Karpas-422 (cell line): ENCODE data around the gene CSNK1G1. TPM values are rescaled to one million over a fixed set of nuclear protein-coding genes. Genes with fewer than 3 reads are reported as not detected.

Experiments
- DNase-seq: peaks from one replicate; pipeline ENCODE4 v3.0.0-alpha.2; 2015
- H2AFZ ChIP-seq: fragments of 200-600 bp; sonication (generic); 2 replicates; pipeline ENCODE4 v1.6.1; 2014; ENCODE audit warnings: antibody characterized with exemption, low read length, mixed read lengths
- H3K27ac ChIP-seq: fragments of 200-600 bp; sonication (generic); 2 replicates; pipeline ENCODE4 v1.5.1; 2014; ENCODE audit warnings: mild to moderate bottlenecking, low read length, moderate library complexity
- H3K27me3 ChIP-seq: fragments of 200-600 bp; sonication (generic); 2 replicates; pipeline ENCODE4 v1.6.1; 2014; ENCODE audit warnings: low read length, mixed read lengths
- H3K36me3 ChIP-seq: fragments of 200-600 bp; sonication (generic); 2 replicates; pipeline ENCODE4 v1.6.1; 2014; ENCODE audit warnings: low read length, mixed read lengths; ENCODE audit not compliant: insufficient read depth
- H3K4me1 ChIP-seq: fragments of 200-600 bp; sonication (generic); 2 replicates; pipeline ENCODE4 v1.6.1; 2014; ENCODE audit warnings: mild to moderate bottlenecking, low read length, mixed read lengths
- H3K4me2 ChIP-seq: fragments of 200-600 bp; sonication (generic); 2 replicates; pipeline ENCODE4 v1.6.1; 2014; ENCODE audit warnings: low read length, low read depth, mild to moderate bottlenecking; ENCODE audit not compliant: poor library complexity, severe bottlenecking
- H3K4me3 ChIP-seq: fragments of 200-600 bp; sonication (generic); 2 replicates; pipeline ENCODE4 v1.5.1; 2014; ENCODE audit warnings: mild to moderate bottlenecking, antibody characterized with exemption, low read length, mixed read lengths
- H3K79me2 ChIP-seq: fragments of 200-600 bp; sonication (generic); 2 replicates; pipeline ENCODE4 v1.6.1; 2014; ENCODE audit warnings: mild to moderate bottlenecking, low read length, mixed read lengths
- H3K9ac ChIP-seq: fragments of 200-600 bp; sonication (generic); 2 replicates; pipeline ENCODE4 v1.6.0; 2014; ENCODE audit warnings: low read length
- H3K9me2 ChIP-seq: fragments of 200-600 bp; sonication (generic), shearing (Covaris generic); replicated peaks from 2 replicates; pipeline ENCODE4 v1.6.0; 2014; ENCODE audit warnings: mild to moderate bottlenecking, low read length, moderate library complexity; ENCODE audit not compliant: insufficient read depth
- H3K9me3 ChIP-seq: fragments of 300-700, 200-600 bp; sonication (generic); 2 replicates; pipeline ENCODE4 v1.6.1; 2014; ENCODE audit warnings: low read length, mixed read lengths
- H4K20me1 ChIP-seq: fragments of 200-600 bp; sonication (generic); 2 replicates; pipeline ENCODE4 v1.6.1; 2014; ENCODE audit warnings: mild to moderate bottlenecking, antibody characterized with exemption, low read length, low read depth; ENCODE audit not compliant: insufficient read depth
- total RNA-seq: library from RNA; depleted of rRNA; stranded (reverse); fragments of >200 nt; shearing (Covaris generic); gene quantifications from 2 replicates; pipeline ENCODE4 v1.2.3, GENCODE V29; 2014; ENCODE audit warnings: low replicate concordance

Gene CSNK1G1
- total RNA-seq, 1 experiment from 2014 or later, result 37.1 TPM

- Histone ChIP-seq H3K4me3 (no peak overlapping the region), H2AFZ (no peak overlapping the region), H3K4me1 (peaks cover 21% of the 10 kb centered on the region), H3K36me3 (peaks cover 4% of the 10 kb centered on the region; the same call in 1 of the 2 replicates), H3K4me2 (no peak overlapping the region), H4K20me1 (no peaks in the 10 kb centered on the region), H3K27ac (no peak overlapping the region), H3K9me3 (no peaks in the 10 kb centered on the region), H3K9ac (no peak overlapping the region), H3K27me3 (no peaks in the 10 kb centered on the region), H3K9me2 (no peaks in the 10 kb centered on the region), H3K79me2 (no peaks in the 10 kb centered on the region)
- no peak for DNase-seq
These were observed 168.4 kb downstream of the CSNK1G1 start for GRCh38 chr15:64187396-64188191.

GRCh38 chr15:64185146-64185911 is 170.6 kb downstream of the CSNK1G1 start:
- DNase-seq, result no peak
- no peak overlapping the region for H3K9ac ChIP-seq
- H3K36me3 ChIP-seq, result peaks cover 4% of the 10 kb centered on the region; the same call in 1 of the 2 replicates
- H3K27ac ChIP-seq, result peak overlapping the region; percentile 22; the same call in 1 of the 2 replicates
- H4K20me1 ChIP-seq, result no peaks in the 10 kb centered on the region
- no peaks in the 10 kb centered on the region for H3K79me2 ChIP-seq
- no peaks in the 10 kb centered on the region for H3K9me2 ChIP-seq
- no peaks in the 10 kb centered on the region for H3K27me3 ChIP-seq
- H3K4me2 ChIP-seq, result no peak overlapping the region
- no peak overlapping the region for H3K4me3 ChIP-seq
- peaks cover 23% of the 10 kb centered on the region for H3K4me1 ChIP-seq
- H2AFZ ChIP-seq, result no peak overlapping the region
- H3K9me3 ChIP-seq, result no peaks in the 10 kb centered on the region

GRCh38 chr15:64182859-64183370 is 173.1 kb downstream of the CSNK1G1 start:
- Histone ChIP-seq H2AFZ (no peak overlapping the region), H3K36me3 (peaks cover 4% of the 10 kb centered on the region; the same call in 1 of the 2 replicates), H3K4me3 (no peak overlapping the region), H3K9me3 (no peaks in the 10 kb centered on the region), H3K9me2 (no peaks in the 10 kb centered on the region), H3K4me2 (no peak overlapping the region), H4K20me1 (no peaks in the 10 kb centered on the region), H3K79me2 (no peaks in the 10 kb centered on the region), H3K4me1 (peaks cover 31% of the 10 kb centered on the region), H3K27me3 (no peaks in the 10 kb centered on the region), H3K27ac (no peak overlapping the region), H3K9ac (no peak overlapping the region)
- DNase-seq, result no peak

- Histone ChIP-seq H3K9me3 (no peaks in the 10 kb centered on the region), H3K9me2 (no peaks in the 10 kb centered on the region), H3K4me1 (peaks cover 26% of the 10 kb centered on the region), H3K4me3 (no peak overlapping the region; the same call in 1 of the 2 replicates), H3K79me2 (0 out of 2 replicates have a peak, but pooled peaks cover 3% of the 10 kb centered on the region), H4K20me1 (no peaks in the 10 kb centered on the region), H2AFZ (no peak overlapping the region), H3K27ac (peak overlapping the region; percentile 36), H3K9ac (no peak overlapping the region), H3K27me3 (no peaks in the 10 kb centered on the region), H3K36me3 (no peaks in the 10 kb centered on the region; the same call in 1 of the 2 replicates), H3K4me2 (peak overlapping the region; percentile 45)
- DNase-seq, result peak; percentile 84
These were observed 175.6 kb downstream of the CSNK1G1 start for GRCh38 chr15:64180235-64180824.

- Histone ChIP-seq H3K36me3 (no peaks in the 10 kb centered on the region), H3K27me3 (no peaks in the 10 kb centered on the region), H3K4me1 (peaks cover 23% of the 10 kb centered on the region), H4K20me1 (no peaks in the 10 kb centered on the region), H3K9ac (no peak overlapping the region), H2AFZ (no peak overlapping the region), H3K79me2 (peaks cover 13% of the 10 kb centered on the region), H3K9me3 (no peaks in the 10 kb centered on the region), H3K4me2 (no peak overlapping the region), H3K9me2 (no peaks in the 10 kb centered on the region), H3K27ac (no peak overlapping the region), H3K4me3 (no peak overlapping the region)
- no peak for DNase-seq
These were observed 189.7 kb downstream of the CSNK1G1 start for GRCh38 chr15:64166102-64166890.

- Histone ChIP-seq H3K9me3 (no peaks in the 10 kb centered on the region), H3K4me3 (peak overlapping the region; percentile 69), H3K4me2 (peak overlapping the region; percentile 82), H3K9me2 (no peaks in the 10 kb centered on the region), H3K9ac (peak overlapping the region; percentile 61), H3K36me3 (peaks cover 9% of the 10 kb centered on the region), H2AFZ (no peak overlapping the region), H3K4me1 (peaks cover 34% of the 10 kb centered on the region), H4K20me1 (no peaks in the 10 kb centered on the region), H3K27ac (peak overlapping the region; percentile 73), H3K79me2 (peaks cover 17% of the 10 kb centered on the region), H3K27me3 (no peaks in the 10 kb centered on the region)
- DNase-seq, result no peak
These were observed 191.5 kb downstream of the CSNK1G1 start for GRCh38 chr15:64164436-64164835.

GRCh38 chr15:64163659-64164362 is 192.2 kb downstream of the CSNK1G1 start:
- Histone ChIP-seq H3K79me2 (peaks cover 17% of the 10 kb centered on the region), H4K20me1 (0 out of 2 replicates have a peak, but pooled peaks cover 2% of the 10 kb centered on the region), H3K9me3 (no peaks in the 10 kb centered on the region), H3K27ac (peak overlapping the region; percentile 73), H3K9ac (peak overlapping the region; percentile 61), H3K4me3 (peak overlapping the region; percentile 69), H3K4me2 (peak overlapping the region; percentile 82), H2AFZ (peak overlapping the region; percentile 60; the same call in 1 of the 2 replicates), H3K36me3 (peaks cover 13% of the 10 kb centered on the region), H3K9me2 (no peaks in the 10 kb centered on the region), H3K27me3 (no peaks in the 10 kb centered on the region), H3K4me1 (peaks cover 37% of the 10 kb centered on the region)
- DNase-seq, result peak; percentile 74
